WI38 (cell line): ENCODE measurements around the gene HAUS8.
"Not testable (repeated sequence)": the region's sequence is repeated elsewhere in the genome, so short reads cannot be mapped to it uniquely, and the experiment has no call there.

ENCODE experiments used
- H3K4me3 ChIP-seq: 2 replicates; pipeline ENCODE4 v1.5.1; 2011; ENCODE audit warnings: low read depth, mild to moderate bottlenecking, control low read depth, low read length
- TF ChIP-seq, protein P1 (sequence below): IDR thresholded peaks from 2 replicates; pipeline ENCODE4 v1.5.1; 2012; ENCODE audit warnings: low read depth, mild to moderate bottlenecking, control low read depth, low read length

HAUS8 gene

DNA sequence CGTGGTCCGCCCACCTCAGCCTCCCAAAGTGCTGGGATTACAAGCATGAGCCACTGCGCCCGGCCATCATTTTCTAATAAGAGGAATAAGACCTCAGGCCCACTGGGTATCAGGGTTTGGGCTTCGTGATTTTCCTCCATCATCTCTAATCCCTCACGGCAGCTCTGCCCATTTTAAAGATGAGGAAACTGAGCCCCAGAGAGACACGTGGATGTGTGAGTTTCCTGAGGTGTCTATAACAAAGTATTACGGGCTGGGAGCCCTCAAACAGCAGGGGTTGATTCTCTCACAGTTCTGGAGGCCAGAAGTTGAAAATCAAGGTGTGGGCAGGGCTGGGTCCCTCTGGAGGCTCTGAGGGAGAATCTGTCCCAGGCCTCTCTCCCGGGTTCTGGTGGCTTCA lies 34.0 kb upstream of the HAUS8 start:
- TF ChIP-seq, protein P1, sequence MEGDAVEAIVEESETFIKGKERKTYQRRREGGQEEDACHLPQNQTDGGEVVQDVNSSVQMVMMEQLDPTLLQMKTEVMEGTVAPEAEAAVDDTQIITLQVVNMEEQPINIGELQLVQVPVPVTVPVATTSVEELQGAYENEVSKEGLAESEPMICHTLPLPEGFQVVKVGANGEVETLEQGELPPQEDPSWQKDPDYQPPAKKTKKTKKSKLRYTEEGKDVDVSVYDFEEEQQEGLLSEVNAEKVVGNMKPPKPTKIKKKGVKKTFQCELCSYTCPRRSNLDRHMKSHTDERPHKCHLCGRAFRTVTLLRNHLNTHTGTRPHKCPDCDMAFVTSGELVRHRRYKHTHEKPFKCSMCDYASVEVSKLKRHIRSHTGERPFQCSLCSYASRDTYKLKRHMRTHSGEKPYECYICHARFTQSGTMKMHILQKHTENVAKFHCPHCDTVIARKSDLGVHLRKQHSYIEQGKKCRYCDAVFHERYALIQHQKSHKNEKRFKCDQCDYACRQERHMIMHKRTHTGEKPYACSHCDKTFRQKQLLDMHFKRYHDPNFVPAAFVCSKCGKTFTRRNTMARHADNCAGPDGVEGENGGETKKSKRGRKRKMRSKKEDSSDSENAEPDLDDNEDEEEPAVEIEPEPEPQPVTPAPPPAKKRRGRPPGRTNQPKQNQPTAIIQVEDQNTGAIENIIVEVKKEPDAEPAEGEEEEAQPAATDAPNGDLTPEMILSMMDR, result no peak
- H3K4me3 ChIP-seq, result no peak overlapping the region

DNA sequence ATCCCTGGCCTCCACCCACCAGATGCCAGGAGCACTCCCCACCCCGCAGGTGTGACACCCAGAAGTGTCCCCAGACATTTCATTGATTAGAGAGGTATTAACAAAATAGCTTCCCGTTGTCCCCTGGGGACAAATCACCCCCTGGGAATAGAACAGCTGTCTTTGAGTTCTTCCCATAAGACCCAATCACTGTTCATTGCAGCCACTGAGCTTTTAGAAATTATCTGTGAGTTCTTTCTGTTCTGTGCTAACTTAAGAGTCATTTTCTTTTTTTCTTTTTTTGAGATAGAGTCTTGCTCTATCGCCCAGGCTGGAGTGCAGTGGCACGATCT lies 33.2 kb upstream of the HAUS8 start:
- TF ChIP-seq, protein P1, result no peak
- H3K4me3 ChIP-seq, result peak overlapping the region; percentile 27

DNA sequence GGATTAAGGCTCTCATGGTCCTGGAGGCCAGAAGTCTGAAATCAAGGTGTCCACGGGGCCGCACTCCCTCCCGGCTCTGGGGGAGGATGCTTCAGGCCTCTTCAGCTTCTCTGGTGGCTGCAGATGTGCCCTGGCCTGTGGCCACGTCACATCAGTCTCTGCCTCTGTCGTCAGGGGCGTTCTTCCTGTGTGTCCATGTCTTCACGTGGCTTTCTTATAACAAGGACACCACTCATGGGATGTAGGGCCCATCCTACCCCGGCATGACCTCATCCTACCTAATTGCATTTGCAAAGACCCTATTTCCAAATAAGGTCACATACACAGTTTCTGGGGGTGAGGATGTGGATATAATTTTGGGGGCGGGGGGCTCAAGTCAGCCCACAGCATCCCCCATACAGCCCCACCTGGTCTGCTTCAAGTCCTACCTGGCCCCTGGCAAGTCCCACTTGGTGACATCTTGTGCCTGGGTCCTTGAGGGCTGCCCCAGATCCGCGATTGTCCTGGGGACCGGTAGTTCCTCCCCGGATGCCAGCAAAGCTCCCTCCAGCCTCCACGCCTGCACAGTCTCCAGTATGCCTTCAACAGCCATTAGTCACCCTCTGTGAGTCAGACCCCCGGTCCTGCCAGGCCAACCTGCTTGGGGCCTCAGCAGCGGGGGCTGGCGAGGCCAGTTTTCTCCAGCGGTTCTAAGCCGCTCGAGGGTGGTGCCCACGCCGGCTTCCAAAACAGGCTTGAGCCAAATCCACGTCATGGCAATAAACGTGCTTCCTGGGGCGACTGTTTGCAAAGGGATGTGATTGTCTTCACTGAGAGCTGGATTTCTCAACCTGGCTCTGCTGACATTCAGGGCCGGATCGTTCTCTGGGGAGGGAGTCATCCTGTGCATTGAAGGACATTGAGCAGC lies 32.5 kb upstream of the HAUS8 start:
- H3K4me3 ChIP-seq, result peak overlapping the region; percentile 27
- TF ChIP-seq, protein P1, result no peak

DNA sequence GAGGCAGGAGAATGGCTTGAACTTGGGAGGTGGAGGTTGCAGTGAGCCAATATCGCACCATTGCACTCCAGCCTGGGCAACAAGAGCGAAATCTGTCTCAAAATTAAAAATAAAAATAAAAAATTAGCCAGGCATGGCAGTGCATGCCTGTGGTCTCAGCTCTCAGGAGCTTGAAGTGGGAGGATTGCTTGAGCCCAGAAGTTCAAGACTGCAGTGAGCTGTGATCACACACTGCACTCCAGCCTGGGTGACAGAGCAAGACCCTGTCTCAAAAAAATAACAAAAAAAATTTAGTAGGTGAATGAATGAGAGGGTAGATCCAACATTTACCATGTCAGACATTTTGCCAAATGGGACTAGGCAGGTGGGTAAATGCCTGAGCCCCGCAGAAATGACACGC lies 31.7 kb upstream of the HAUS8 start:
- H3K4me3 ChIP-seq, result not testable (repeated sequence)

DNA sequence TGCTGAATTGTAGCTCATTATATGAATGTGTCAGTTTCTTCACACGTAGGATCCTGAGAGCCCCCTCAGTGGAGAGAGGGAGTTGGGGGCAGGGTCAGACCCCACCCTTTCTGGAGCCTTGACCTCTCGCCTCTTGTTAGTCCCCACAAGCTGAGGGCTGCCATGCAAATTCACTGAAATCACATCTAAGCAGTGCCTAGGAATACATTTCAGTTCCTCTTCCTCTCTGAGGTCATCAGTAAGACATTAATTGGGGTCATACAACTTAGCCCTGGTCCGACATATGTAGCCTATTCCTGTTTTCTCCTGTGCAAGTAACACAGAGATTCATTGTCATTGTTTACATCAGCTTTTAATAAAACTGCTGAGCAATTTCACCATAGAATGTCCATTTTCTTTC lies 30.3 kb upstream of the HAUS8 start:
- TF ChIP-seq, protein P1, result no peak
- H3K4me3 ChIP-seq, result no peak overlapping the region

DNA sequence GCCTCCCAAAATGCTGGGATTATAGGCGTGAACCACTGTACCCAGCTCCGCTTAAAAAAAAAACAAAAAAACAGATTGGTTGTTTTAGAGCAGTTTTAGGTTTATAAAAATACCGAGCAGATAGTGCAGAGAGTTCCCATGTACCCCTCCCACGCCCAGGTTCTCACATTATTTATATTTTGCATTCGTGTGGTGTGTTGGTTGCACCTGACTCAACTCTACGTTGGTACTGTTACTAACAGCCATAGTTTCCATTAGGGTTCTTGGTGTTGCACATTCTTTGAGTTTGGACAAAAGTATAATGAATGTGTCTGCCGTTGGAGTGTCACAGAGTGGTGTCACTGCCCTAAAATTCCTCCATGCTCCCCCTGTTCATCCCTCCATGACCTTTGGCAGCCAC lies 29.4 kb upstream of the HAUS8 start:
- TF ChIP-seq, protein P1, result no peak
- H3K4me3 ChIP-seq, result no peak overlapping the region

DNA sequence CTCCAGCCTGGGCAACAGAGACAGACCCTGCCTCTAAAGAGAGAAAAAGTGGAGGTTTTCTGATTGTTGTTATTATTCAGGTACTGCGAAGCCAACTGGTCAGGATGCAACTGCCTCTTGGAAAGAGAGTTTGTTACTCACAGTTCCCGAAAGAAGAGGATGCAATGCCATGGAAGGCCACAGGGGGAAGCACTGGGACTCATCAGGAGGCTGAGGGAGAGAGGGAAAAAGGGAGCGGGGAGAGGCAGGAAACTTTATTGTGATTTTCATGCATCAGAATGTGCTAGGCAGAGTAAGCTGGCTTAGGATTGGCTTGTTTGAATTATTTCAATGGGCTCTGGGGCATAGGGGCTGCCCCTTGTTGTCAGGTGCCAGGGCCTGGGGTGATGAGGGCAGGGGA lies 27.9 kb upstream of the HAUS8 start:
- no peak overlapping the region for H3K4me3 ChIP-seq
- TF ChIP-seq, protein P1, result peak; percentile 80
